Epidermal melanocyte (primary cell): ENCODE results near the gene CLCN7.

Experiments
- DNase-seq: peaks from one replicate; pipeline ENCODE4 v3.0.0; 2011; ENCODE audit warnings: low spot score; ENCODE audit not compliant: insufficient read length

CLCN7 gene, protein sequence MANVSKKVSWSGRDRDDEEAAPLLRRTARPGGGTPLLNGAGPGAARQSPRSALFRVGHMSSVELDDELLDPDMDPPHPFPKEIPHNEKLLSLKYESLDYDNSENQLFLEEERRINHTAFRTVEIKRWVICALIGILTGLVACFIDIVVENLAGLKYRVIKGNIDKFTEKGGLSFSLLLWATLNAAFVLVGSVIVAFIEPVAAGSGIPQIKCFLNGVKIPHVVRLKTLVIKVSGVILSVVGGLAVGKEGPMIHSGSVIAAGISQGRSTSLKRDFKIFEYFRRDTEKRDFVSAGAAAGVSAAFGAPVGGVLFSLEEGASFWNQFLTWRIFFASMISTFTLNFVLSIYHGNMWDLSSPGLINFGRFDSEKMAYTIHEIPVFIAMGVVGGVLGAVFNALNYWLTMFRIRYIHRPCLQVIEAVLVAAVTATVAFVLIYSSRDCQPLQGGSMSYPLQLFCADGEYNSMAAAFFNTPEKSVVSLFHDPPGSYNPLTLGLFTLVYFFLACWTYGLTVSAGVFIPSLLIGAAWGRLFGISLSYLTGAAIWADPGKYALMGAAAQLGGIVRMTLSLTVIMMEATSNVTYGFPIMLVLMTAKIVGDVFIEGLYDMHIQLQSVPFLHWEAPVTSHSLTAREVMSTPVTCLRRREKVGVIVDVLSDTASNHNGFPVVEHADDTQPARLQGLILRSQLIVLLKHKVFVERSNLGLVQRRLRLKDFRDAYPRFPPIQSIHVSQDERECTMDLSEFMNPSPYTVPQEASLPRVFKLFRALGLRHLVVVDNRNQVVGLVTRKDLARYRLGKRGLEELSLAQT

GRCh38 chr16:1474796-1475551 lies at the start of gene CLCN7:
TSS of gene CLCN7 (minus strand) at chr16:1475028. CDS start at chr16:1474974, 54 bp downstream.
- DNase-seq, result peak; percentile 98

DNA sequence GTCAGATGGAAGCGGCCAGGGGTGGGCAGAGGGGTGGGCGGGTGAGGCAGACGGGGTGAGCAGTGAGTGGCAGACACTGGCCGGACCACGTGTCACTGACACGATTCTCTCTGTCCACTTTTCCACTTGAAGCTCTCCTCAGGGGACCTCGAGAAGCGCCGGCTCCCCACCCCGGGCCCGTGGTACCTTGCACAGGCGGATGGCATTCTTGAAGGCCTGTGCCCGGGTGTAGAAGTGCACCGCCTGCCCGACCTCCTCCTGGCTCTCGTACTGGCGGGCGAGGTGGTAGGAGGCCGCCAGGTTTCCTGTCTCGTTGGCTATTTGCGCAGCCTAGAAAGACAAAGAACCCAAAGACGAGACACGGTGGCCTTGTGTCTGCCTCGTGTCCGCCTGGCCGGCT lies 49.5 kb upstream of the CLCN7 start:
- DNase-seq, result no peak

- no peak for DNase-seq
These were observed 48.9 kb upstream of the CLCN7 start for GRCh38 chr16:1523581-1524245.

- no peak for DNase-seq
These were observed 45.6 kb upstream of the CLCN7 start for GRCh38 chr16:1520461-1520860.

- no peak for DNase-seq
These were observed 45.0 kb upstream of the CLCN7 start for GRCh38 chr16:1519831-1520230.

GRCh38 chr16:1518626-1519135 lies 43.9 kb upstream of the CLCN7 start:
- DNase-seq, result no peak

DNA sequence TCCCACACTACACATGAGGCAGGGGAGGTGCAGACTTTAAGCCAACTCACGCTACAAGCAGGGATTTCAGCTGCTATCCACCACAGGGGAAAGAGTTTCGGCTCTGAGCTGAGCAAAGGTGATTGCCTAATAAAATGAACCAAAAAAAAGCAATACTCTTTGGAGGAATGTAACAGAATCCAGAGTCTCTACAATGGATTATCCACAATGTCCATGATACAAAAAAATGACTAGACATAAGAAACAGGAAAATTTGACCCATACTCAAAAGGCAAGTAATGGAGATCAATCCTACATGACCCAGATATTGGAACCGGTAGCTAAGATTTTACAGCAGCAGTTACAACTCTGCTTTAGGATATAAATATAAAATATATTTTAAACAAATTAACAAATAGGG lies 39.7 kb upstream of the CLCN7 start:
- no peak for DNase-seq

DNA sequence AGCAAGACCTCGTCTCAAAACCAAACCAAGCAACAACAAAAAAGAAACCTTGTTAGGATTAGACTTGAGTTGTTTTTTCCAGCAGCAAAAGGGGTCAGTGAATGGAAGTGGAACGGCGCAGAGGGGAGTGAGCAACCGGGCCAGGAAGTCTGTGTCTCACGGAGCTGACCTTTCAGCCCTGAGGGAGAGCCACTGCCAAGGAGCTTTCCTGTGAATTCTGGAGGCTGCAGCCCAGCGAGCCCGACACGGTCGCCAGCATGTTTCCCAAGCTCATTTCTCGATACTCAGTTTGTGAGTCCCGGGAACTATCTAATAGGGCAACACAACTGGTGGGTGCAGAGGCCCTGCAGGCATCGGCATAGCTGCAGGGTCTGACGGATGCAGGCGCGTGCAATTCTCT lies 37.9 kb upstream of the CLCN7 start:
- no peak for DNase-seq

- no peak for DNase-seq
These were observed 37.1 kb upstream of the CLCN7 start for GRCh38 chr16:1511662-1512569.

DNA sequence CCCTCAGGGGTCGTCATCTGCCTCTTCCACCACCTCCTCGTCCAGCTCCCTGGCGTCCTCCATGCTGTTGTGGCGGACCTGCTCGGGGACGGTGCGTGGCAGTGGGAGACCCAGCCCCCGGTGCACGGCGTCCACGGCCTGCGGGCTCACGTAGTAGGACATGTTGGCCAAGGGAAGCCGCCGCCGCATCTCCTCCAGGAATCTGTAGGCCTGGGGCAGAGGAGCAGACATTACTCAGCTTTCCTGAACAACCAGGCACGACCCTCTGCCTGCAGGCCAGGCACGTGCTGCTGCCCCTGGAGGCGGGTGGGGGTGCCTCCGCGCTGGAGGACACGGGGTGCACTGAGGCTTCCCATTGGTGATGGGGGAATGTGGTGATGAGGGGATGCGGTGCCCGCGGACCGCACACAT lies 36.1 kb upstream of the CLCN7 start:
- no peak for DNase-seq

DNA sequence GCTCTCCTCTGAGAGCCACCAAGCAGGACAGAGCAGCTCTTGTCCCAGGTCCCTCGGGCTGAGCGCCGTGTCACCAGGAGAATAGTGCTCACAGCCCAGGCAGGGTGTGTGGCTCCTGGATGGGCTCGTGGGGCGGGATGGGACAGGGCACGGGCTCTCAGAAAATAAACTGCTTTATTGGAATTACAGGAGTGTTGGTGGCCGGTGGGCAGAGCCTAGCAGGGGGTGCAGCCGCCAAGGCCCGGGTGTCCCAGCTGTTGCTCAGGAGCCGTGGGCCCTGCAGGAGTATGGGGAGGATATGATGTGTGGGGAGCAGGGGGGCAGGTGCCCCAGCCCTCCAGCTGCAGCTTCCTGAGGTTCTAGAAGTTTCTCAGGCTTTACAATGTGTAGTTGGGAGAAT lies 35.4 kb upstream of the CLCN7 start:
- no peak for DNase-seq

GRCh38 chr16:1509307-1510221 lies 34.7 kb upstream of the CLCN7 start:
- no peak for DNase-seq

DNA sequence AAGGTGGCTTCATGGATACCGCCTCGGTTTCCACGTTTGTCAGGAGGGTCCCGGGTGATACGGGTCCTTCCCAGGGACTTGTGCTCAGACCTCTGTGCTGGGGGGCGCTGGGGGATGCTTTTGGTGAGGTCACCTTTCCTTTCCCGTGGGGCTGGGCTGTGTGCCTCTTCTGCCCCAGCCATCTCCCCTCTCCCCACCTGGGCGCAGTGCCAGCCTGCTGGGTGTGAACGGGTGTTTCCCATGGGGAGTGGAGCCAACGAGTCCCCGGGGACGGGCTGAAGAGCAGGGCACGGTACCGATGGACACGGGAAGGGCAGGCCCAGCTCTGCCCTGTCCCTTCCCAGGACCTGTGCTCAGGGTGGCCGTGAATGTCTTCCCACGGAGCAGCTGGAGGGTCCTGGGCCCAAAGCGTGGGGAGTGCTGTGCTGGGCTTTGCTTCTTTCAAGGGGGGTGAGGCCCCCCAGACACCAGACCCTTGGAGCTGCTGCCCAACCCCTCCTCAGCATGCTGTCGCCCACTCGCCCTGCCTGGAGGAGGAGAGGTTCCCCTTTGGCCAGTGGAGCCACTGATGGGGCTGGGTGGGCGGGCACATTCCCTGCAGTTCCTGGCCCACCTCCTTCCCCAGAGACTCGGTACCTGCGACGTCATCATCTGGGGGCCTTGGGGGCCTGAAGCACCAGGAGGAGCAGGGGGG lies 33.8 kb upstream of the CLCN7 start:
- no peak for DNase-seq

DNA sequence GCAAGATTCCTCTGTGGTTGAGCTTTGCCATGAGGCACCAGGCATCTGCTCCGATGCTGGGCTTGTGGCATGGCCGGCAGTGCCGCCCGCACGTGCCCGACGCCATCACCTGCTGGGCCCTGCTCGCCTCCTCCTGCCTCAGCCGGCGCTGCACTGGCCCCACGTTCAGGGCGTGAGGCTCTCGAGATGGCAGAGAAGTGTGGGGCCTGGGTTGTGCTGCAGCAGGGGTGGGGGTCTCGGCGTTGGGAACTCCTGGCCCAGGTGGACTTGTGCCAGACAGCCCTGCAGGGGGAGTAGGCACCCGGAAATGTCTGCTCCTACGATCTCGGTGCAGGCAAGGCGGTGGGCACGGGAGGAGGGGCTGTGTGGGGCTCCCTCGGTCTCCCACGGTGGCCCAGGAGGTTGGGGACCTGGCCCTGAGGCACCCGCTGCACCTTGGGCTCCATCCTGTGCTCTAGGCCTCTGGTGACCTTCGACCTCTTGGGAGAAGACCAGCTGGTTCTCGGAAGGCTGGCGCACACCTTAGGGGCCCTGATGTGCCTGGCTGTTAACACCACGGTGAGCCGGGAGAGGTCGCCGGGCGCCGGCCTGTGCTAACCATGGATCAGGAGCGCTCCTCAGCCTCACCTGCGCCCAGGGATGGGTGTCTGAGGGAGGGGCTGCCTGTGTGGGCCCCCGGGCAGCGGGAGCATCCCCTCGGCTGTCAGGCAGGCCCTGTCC lies 31.8 kb upstream of the CLCN7 start:
- DNase-seq, result no peak

- DNase-seq, result no peak
These were observed 31.1 kb upstream of the CLCN7 start for GRCh38 chr16:1505912-1506311.

GRCh38 chr16:1505073-1505844 lies 30.4 kb upstream of the CLCN7 start:
- no peak for DNase-seq
